Tongue (tissue), 3 donors: Measurements from ENCODE around the gene IL4I1. TPM values are rescaled to one million over a fixed set of nuclear protein-coding genes. Genes with fewer than 3 reads are reported as not detected.
A peak's percentile ranks its signal among the peaks of the same experiment; 100 is the strongest.

Source experiments
- DNase-seq: peaks from one replicate; pipeline ENCODE4 v3.0.0-alpha.2; 2015
- small RNA-seq: library from RNA; depleted of rRNA; stranded (forward); fragments of <200 nt; gene quantifications from one replicate; pipeline ENCODE3, GENCODE V24; 2014; ENCODE audit warnings: low replicate concordance
- total RNA-seq: library from RNA; depleted of rRNA; stranded (reverse); fragments of >200 nt; gene quantifications from one replicate; pipeline ENCODE4 v1.2.3, GENCODE V29; 2014

IL4I1 gene
- total RNA-seq, 1 donor from 2014 or later = not detected

DNA sequence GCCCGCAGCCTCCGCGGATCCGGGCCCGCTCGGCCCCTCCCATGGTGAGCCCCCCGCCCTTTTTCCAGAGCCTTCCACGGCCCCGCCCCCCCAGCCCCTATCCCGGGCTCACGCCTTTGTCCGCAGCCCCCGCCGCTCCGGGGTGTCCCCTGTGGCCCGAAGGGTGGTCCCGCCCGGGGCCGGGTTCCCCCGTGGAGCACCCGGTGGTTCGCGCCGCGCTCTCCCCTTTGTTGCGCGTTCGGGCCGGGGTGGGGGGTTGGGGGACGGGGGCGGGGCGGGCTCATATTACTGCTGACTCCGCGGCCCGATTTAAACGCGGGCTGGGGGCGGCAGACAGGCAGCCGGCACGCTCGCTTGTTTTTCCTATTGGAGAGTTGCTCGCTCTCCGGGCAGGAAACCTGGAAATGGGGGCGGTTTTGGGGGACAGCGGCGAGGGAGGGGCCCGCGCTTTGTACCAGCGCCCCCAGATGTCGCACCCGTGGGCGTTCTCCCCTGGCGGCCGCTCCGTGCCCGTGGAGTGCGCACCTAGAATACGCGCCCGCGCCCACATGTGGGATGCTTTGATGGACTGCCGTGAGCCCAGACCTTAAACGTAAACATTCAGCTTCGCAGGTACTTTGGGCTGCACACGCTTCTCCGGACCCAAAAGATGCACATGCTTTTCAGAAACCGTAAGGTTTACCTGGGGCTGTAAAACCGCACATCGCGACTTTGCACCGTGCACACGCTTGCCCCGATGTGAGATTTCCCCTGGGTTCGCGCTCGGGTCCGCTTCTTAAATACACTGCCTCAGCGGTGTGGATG is 45.0 kb downstream of the IL4I1 start:
- DNase-seq = peak; percentile 78

DNA sequence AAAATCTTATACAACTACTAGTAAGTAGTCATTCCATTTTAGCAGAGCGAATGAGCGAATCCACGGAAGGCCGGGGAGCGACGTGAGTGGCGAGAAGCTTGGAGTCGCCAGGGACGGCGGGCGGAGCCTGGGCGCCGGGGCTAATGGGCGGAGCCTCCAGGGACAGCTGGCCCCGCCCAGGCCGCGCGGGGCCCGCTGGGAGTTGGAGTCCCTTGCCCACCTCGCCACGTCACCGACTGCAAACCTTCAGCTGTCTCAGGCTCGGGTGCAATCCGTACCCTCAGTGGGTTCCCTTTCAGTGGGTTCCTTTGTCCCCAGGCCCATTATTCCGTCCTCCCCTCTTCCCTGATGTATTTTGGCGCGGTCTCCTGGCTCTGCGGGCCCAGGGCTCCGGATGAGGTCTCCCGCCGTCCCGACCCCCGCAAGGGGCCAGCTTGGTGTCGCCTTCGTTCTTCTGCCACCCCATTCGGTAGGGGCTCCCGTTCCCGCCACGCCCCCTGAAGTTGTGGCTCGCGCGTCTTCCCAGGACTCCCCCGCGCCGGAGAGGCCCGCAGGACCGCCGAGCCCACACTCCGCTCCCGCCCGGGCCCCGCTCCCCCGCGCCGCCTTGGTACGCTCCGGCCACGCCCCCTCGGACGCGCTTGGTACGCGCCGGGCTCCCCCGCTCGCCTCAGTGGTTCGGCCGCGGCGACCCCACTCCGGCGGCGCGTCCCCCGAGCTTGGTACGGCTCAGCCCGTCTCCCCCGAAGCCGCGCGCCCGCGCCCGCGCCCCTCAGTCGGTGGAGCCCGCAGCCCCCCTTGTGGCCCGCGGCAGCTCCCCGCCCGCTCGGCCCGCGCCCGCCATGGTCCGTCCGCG is 46.0 kb downstream of the IL4I1 start, which contains the start of gene PTOV1:
PTOV1 (plus strand) TSS at position 673 of the 856 bp plus-strand sequence.
- peak; percentile 96 for DNase-seq

DNA sequence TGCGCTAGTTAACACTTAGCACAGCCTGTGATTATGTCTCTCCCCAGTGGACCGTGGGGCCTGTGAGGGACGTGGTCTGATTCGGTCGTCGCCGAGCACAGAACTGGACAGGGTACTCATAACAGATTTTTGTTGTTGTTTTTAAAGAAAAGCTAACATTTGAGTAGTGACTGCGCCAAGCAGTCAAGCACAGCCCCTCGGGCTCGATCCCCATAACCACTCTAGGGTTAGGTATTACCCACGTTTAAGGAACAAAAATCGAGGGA is 46.5 kb downstream of the IL4I1 start:
- DNase-seq = no peak

DNA sequence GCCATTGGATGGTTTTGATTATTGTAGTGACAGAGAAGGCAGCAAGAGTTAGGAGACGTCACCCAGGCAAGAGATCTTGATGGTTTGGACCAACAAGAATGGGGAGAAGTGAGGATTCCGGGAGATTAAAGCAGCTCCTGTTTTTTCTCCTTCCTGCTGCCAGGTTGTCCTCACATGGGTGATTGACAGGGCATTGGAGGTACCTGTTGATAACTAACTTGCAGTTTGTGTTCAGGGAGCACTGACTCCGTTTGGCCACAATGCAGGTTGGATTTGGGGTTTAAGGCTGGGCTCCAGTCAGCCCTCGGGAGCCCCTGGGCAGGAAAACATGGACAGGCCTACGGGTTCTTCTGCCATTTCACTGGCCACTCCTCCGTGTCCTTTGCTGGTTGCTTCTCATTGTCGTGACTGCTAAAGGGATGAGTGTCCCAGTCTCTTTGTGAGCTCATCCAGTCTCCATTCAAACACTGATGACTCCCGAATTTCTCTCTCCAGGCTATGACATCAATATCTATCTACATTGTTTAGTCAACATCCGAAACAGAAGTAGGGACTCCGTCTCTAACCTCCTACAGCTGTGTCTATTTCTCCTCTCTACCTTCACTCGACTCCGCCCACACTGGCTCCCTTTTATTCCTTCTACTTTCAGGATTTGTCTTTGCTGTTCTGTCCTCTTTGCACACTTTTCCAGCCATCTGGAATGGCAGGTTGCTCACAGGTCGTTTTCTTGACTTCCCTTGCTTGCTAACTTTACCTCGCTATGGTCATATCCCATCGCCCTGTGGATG is 47.1 kb downstream of the IL4I1 start:
- DNase-seq = no peak

DNA sequence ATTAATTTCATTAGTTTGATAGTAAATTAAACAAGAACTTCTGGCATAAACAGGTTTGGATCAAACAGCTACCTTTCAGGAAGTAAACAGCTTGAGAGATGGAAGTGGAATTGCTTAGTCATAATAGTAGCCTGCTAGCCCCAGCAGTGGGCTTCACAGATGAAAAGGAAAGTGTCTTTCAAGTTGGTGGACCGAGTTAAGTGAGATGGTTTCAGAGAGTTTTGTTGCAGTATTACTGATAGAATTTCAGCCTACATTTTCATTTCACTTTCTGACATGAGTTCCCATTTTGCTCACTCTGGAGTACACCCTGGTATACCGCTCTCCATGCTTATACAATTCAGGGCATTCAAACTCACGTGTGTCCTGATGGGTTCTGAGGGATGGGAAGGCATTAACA is 47.7 kb downstream of the IL4I1 start:
- DNase-seq = no peak

DNA sequence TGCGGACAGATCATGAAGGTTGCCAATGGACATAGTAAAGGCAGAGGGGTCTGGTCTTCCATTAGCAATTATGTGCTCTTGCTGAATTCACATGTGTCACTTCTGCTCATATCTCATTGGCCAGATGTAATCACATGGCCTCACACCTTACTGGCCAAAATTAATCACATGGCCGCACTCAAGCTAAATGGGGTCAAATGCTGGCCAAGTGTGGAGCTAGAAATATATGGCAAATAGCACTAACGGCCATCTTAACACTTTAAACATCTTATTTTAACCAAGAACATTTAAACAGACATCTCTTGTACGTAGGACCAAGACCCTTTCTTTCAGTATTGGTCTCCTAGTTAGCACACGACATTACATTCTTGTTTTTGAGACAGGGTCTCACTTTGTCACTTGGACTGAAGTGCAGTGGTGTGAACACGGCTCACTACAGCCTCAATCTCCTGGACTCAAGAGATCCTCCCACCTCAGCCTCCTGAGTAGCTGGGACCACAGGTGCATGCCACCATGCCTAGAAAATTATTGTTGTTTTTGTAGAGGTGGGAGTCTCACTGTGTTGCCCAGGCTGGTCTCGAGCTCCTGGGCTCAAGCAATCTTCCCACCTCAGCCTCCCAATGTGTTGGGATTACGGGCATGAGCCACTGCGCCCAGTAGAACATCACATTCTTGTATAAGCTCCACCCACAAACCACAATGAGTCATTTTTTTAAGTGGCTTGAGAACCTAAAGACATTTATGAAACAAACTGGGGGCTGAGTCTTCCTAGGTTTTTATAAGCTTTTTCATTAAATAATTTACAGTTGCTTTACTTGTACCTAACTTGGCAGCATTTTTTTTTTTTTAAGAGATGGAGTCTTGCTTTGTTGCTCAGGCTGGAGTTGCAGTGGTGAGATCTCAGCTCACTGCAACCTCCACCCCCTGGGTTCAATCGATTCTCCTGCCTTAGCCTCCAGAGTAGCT is 48.7 kb downstream of the IL4I1 start:
- no peak for DNase-seq

DNA sequence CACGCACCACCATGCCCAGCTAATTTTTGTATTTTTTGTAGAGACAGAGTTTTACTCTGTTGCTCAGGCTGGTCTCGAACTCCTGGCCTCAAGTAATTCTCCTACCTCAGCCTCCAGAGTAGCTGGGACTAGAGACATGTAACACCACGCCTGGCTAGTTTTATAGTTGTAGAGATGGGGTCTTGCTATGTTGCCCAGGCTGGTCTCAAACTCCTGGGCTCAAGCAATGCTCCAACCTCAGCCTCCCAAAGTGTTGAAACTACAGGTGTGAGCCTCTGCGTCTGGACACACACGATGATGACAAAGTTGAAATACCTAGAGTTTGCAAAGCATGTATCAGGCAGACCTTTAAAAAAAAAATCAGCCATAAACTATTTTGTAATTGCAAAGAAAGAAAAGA is 50.3 kb downstream of the IL4I1 start:
- no peak for DNase-seq

DNA sequence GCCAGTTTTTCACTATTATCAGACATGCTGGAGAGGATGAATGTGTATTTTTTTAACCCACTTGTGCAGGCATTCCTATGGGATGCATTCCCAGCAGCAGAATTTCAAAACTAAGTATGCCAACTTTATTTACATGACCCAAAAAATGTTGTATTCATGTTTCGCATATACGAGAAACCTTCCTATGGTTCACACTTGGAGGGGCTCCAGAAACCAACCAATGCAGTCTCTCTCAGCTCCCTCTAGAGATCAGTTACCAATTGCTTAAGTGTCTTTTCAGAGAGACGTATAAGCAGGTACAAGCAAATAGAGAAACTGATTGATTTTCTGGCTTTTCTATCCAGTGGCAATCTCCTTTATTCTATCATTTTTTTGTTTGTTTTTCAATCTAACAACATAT is 51.3 kb downstream of the IL4I1 start:
- peak; percentile 12 for DNase-seq

DNA sequence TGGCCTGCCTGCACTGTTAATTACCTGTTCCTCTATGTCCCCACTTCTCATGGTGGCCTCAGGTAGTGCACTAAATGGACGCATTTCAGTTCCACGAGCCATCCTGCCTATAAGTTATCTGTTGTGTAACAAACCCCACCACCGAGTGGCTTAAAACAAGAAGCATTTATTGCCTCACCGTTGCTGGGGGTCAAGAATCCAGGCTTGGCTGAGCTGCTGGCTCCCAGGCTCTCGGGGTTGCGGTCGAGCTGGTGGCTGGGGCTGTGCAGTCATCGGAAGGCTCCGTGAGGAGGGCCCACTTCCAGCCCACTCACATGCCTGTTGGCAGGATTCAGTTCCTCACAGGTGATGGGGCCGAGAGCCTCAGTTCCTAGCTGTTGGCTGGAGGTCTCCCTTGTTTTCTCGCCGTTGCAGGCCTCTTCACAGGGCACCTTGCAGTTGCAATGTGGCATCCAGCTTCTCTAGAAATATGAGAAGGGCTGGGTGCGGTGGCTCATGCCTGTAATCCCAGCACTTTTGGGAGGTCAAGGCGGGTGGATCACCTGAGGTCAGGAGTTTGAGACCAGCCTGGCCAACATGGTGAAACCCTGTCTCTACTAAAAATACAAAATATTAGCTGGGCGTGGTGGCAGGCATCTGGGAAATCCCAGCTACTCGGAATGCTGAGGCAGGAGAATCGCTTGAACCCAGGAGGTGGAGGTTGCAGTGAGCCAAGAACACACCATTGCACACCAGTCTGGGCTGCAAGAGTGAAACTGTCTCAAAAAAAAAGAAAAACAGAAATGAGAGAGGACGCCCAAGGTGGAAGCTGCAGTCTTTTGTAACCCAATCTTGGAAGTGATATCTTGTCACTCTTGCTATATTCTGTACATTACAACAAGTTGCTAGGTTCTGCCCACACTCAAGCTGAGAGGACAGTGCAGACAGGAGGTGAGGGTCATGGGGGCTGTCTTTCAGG is 52.3 kb downstream of the IL4I1 start:
- no peak for DNase-seq

DNA sequence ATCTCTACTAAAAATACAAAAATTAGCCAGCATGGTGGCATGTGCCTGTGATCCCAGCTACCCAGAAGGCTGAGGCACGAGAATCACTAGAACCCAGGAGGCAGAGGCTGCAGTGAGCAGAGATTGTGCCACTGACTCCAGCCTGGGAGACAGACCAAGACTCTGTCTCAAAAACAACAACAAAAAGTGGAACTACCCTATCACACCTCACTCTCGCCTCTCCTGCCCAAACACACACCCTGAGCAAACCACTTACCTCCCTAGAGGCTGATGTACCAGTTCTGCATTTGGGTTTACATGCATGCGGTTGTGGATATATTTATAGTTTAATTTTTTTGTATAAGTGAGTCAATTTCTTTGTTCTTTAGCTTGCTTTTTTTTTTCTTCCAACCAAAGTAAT is 53.4 kb downstream of the IL4I1 start:
- no peak for DNase-seq

DNA sequence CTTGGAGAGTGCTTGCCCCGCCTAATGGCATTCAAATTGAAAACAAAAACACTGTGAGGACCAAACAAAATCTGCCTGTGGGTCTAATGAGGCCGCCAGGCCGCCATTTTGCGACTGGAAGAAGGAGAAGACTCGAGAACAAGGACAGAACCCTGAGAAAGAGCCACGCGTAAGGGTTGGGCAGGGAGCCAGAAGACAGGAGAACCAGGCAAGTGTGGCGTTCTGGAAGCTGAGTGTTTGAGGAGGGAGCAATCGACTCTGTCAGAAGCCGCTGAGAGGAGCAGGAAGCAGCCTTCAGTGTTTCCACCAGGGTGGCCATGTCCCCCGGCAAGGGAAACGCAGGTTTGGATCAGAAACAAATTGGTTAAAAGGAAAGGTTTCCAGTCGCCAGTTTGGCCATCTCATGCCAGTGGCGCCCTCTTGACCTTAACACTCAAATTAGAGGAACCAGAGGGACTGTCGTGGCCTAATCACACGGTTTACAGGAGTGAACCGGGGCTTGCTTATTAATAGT is 55.9 kb downstream of the IL4I1 start:
- DNase-seq = no peak

DNA sequence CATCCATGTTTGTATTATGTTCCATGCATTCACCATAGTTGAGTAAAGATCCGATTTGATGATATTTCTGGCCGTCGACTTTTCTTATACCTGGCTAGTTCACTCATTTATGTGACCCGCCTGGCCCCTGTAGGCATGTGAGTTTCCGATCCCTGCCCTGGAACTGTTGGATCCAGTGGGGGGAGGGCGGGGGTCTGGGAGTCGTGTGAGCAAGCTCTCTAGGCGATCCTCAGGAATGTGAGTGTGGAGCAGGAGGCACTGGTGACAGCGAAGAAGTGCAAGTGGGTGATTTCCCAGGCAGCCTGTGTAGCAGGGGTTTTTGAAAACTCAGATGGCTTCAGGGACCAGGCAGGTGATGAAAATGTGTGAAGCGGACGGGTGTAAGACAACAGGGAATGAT is 56.4 kb downstream of the IL4I1 start:
- DNase-seq = no peak

DNA sequence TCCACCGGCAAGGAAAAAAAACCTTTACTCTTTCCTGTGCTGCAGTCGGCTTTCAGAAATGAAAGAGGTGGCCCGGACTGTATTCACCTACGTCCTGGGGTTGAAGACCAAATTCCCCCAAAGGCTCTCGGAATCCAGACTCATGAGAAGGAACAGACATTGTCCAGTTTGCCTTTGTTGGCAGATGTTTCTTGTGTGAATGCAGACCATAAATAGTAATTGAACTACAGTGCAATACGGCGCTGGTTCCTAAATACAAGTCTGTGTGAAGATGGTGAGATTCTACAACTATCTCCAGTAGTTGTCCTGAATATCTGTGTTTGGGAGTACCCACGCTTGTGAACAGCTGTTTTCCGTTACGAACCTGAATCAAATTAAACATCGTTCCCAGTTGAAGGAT is 57.0 kb downstream of the IL4I1 start:
- DNase-seq = no peak

Small RNA genes within 50 kb of the gene (small RNA-seq; reads per million reads assigned to genes)
- gene MIR4749 = not detected

Other genes starting within 250 kb of the IL4I1 start
- gene IRF3, start 231.0 kb downstream of the IL4I1 start, total RNA-seq = 44.0 TPM
- 10.9 TPM for gene BCL2L12, start 231.0 kb downstream of the IL4I1 start, total RNA-seq
- gene PRMT1, start 219.6 kb downstream of the IL4I1 start, total RNA-seq = 208 TPM
- gene ADM5, start 207.3 kb downstream of the IL4I1 start, total RNA-seq = 0.92 TPM
- gene CPT1C, start 205.8 kb downstream of the IL4I1 start, total RNA-seq = 5.1 TPM
- gene TSKS, start 133.6 kb downstream of the IL4I1 start, total RNA-seq = 1.1 TPM
- 56.2 TPM for gene AP2A1, start 129.9 kb downstream of the IL4I1 start, total RNA-seq
- 25.7 TPM for gene FUZ, start 83.6 kb downstream of the IL4I1 start, total RNA-seq
- 38.2 TPM for gene MED25, start 78.6 kb downstream of the IL4I1 start, total RNA-seq
- gene PTOV1, start 45.7 kb downstream of the IL4I1 start, total RNA-seq = 78.4 TPM
- gene PNKP, start 29.3 kb downstream of the IL4I1 start, total RNA-seq = 23.1 TPM
- 4.5 TPM for gene AKT1S1, start 19.5 kb downstream of the IL4I1 start, total RNA-seq
- gene TBC1D17, start 19.2 kb downstream of the IL4I1 start, total RNA-seq = 11.9 TPM
- 3.6 TPM for gene ATF5, start 32.3 kb upstream of the IL4I1 start, total RNA-seq
- 33.1 TPM for gene NUP62, start 32.6 kb upstream of the IL4I1 start, total RNA-seq
- 0.92 TPM for gene SIGLEC11, start 64.3 kb upstream of the IL4I1 start, total RNA-seq
- 23.2 TPM for gene VRK3, start 128.5 kb upstream of the IL4I1 start, total RNA-seq
- 14.9 TPM for gene ZNF473, start 129.1 kb upstream of the IL4I1 start, total RNA-seq